ENCODE measurements around the gene TTLL8. TPM values are rescaled to one million over a fixed set of nuclear protein-coding genes. Genes with fewer than 3 reads are reported as not detected.

TTLL8 gene
- total RNA-seq, 1 donor from 2014 or later: not detected

DNA sequence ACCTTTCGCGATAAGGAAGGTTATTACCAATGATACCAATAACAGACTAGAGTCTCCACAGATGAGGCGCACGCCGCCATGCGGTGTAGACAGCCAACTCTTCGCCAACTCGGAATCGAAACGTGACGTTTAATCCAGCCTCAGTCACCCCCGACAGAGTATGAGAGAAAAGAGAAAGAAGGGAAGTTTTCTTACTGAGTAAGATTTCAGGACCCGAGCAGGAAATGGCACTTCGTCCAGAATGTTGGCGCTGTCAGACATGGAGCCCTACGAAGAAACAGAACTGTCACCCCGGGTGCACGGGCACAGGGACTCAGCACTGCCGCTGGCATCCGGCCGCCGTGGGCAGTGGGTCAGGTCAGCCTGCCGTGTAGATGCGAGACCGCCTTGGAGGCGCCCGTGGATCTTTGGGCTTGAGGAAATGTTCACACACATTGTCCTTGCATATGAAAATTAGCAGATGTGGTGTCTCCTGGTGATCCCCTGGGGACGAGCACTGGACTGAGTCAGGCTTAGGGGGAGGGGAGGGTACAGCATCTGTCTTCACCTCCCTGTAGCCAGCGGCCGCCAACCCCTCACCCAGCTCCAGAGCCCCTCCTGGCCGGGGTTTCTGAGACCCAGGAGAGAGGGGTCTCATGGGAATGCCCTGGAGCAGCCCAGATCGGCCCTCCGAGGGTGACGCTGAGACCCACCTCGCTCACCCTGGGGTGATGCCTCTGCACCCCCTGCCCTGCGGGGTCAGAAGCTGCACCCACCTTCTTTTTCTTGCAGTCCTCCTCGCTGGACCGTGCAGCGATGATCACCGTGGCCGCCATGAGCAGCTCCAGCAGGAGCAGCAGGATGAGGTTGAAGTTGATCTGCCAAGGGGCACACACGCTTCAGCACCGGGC is 18.8 kb upstream of the TTLL8 start:
- Mint-ChIP-seq H3K4me1 (no peaks in the 10 kb centered on the region), H3K27ac (no peak overlapping the region)

GRCh38 chr22:50074551-50075530 is 16.7 kb upstream of the TTLL8 start:
- intact Hi-C loops (cut with micrococcal nuclease): no loop called here
- Mint-ChIP-seq H3K27me3 (no peaks in the 10 kb centered on the region), H3K9me3 (no peaks in the 10 kb centered on the region), H3K4me1 (no peaks in the 10 kb centered on the region), H3K4me3 (no peak overlapping the region), H3K36me3 (ENCODE audit: low read depth) (no peaks in the 10 kb centered on the region), H3K27ac (no peak overlapping the region)
- no peak for DNase-seq

More for the DNA sequence above, 18.8 kb upstream of the TTLL8 start:
- H3K36me3 Mint-ChIP-seq (ENCODE audit: low read depth): no peaks in the 10 kb centered on the region
- H3K27me3 Mint-ChIP-seq: no peaks in the 10 kb centered on the region
- H3K9me3 Mint-ChIP-seq: no peaks in the 10 kb centered on the region
- H3K4me3 Mint-ChIP-seq: no peak overlapping the region
- intact Hi-C loops (cut with micrococcal nuclease): no loop called here
- DNase-seq: no peak

DNA sequence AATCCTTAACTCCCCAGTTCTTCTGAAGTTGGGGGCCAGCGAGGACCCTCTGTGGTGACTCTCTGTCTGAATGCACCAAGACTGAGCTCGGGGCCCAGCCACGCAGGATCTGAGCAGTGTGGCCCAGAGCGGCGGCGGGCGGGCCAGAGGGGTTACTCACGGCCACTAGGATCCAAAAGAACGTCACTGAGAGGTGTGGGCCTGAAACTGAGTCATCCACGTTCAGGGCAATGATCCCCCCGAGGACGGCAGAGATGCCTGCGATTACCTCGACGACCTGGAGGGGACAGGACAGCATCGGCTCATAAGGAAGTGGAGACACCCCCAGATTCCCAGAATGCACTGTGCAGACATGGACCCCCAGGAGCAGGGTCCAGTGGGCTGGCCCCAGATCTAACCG is 16.0 kb upstream of the TTLL8 start:
- H3K4me1 Mint-ChIP-seq: no peaks in the 10 kb centered on the region
- intact Hi-C loops (cut with micrococcal nuclease): no loop called here
- no peaks in the 10 kb centered on the region for H3K27me3 Mint-ChIP-seq
- no peak for DNase-seq
- H3K27ac Mint-ChIP-seq: no peak overlapping the region
- no peaks in the 10 kb centered on the region for H3K9me3 Mint-ChIP-seq
- H3K4me3 Mint-ChIP-seq: no peak overlapping the region
- H3K36me3 Mint-ChIP-seq (ENCODE audit: low read depth): no peaks in the 10 kb centered on the region

GRCh38 chr22:50072714-50073538 is 14.8 kb upstream of the TTLL8 start:
- no peaks in the 10 kb centered on the region for H3K36me3 Mint-ChIP-seq (ENCODE audit: low read depth)
- H3K27ac Mint-ChIP-seq: no peak overlapping the region
- no peak overlapping the region for H3K4me3 Mint-ChIP-seq
- H3K4me1 Mint-ChIP-seq: no peaks in the 10 kb centered on the region
- H3K9me3 Mint-ChIP-seq: no peaks in the 10 kb centered on the region
- no peak for DNase-seq
- H3K27me3 Mint-ChIP-seq: no peaks in the 10 kb centered on the region
- intact Hi-C loops (cut with micrococcal nuclease): no loop called here

- Mint-ChIP-seq H3K36me3 (ENCODE audit: low read depth) (no peaks in the 10 kb centered on the region), H3K27ac (no peak overlapping the region), H3K4me1 (no peaks in the 10 kb centered on the region), H3K27me3 (no peaks in the 10 kb centered on the region), H3K4me3 (no peak overlapping the region), H3K9me3 (no peaks in the 10 kb centered on the region)
- DNase-seq: no peak
- intact Hi-C loops (cut with micrococcal nuclease): no loop called here
Observed at GRCh38 chr22:50072167-50072555, 14.1 kb upstream of the TTLL8 start.

DNA sequence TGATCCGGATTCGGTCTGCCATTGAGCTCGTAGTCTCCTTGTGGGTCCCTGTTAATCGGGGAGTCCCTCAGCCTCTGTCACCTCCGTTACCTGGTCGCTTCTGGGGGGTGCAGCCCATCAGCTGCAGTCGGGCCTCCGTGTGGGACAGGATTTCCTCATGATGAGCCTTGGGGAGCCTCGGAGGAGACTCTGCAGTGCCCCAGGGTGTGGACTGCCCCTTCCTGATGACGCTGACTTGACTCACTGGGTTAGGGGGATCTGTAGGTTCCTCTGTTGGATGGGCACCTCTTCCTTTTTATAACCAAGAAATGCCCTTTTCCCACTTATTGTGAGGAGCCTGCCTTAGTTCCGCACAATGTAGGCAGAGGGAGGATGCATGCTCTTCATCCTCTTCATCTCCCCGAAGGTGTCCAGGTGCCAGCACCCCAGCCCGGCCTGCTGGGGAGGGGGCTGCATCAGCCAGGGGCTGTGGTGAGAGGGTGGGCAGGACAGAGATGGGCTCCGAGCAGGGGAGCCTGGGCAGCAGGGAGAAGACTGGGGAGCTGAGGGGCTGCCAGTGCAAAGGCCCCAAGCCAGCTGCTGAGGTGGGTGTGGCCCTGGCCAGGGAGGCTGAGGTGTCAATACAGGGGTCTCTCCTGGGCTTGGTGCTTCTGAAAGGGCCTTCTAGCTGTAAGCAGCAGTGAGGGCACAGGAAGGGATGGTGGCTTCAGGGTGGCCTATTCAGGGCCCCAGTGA is 13.5 kb upstream of the TTLL8 start:
- H3K27ac Mint-ChIP-seq: no peak overlapping the region
- no peaks in the 10 kb centered on the region for H3K36me3 Mint-ChIP-seq (ENCODE audit: low read depth)
- H3K27me3 Mint-ChIP-seq: no peaks in the 10 kb centered on the region
- no peak for DNase-seq
- H3K4me1 Mint-ChIP-seq: no peaks in the 10 kb centered on the region
- intact Hi-C loops (cut with micrococcal nuclease): no loop called here
- H3K9me3 Mint-ChIP-seq: no peaks in the 10 kb centered on the region
- no peak overlapping the region for H3K4me3 Mint-ChIP-seq

GRCh38 chr22:50070366-50070765 is 12.3 kb upstream of the TTLL8 start:
- no peak overlapping the region for H3K27ac Mint-ChIP-seq
- H3K27me3 Mint-ChIP-seq: no peaks in the 10 kb centered on the region
- H3K4me1 Mint-ChIP-seq: no peaks in the 10 kb centered on the region
- intact Hi-C loops (cut with micrococcal nuclease): no loop called here
- no peaks in the 10 kb centered on the region for H3K36me3 Mint-ChIP-seq (ENCODE audit: low read depth)
- DNase-seq: no peak
- H3K4me3 Mint-ChIP-seq: no peak overlapping the region
- no peaks in the 10 kb centered on the region for H3K9me3 Mint-ChIP-seq

- Mint-ChIP-seq H3K36me3 (ENCODE audit: low read depth) (no peaks in the 10 kb centered on the region), H3K4me1 (no peaks in the 10 kb centered on the region), H3K27me3 (no peaks in the 10 kb centered on the region), H3K9me3 (no peaks in the 10 kb centered on the region), H3K4me3 (no peak overlapping the region), H3K27ac (no peak overlapping the region)
- intact Hi-C loops (cut with micrococcal nuclease): no loop called here
- DNase-seq: no peak
Observed at GRCh38 chr22:50068096-50068495, 10.0 kb upstream of the TTLL8 start.

DNA sequence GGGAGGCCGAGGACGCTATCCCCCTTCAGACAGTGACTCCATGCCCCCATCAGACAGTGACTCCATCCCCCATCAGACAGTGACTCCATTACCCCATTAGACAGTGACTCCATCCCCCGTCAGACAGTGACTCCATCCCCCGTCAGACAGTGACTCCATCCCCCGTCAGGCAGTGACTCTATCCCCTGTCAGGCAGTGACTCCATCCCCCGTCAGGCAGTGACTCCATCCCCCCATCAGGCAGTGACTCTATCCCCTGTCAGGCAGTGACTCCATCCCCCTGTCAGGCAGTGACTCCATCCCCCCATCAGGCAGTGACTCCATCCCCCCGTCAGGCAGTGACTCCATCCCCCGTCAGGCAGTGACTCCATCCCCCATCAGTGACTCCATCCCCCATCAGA is 9.1 kb upstream of the TTLL8 start:
- H3K4me1 Mint-ChIP-seq: no peaks in the 10 kb centered on the region
- intact Hi-C loops (cut with micrococcal nuclease): no loop called here

GRCh38 chr22:50064453-50064852 is 6.4 kb upstream of the TTLL8 start:
- intact Hi-C loops (cut with micrococcal nuclease): no loop called here
- DNase-seq: no peak
- Mint-ChIP-seq H3K27me3 (peaks cover 5% of the 10 kb centered on the region), H3K9me3 (no peaks in the 10 kb centered on the region), H3K36me3 (ENCODE audit: low read depth) (no peaks in the 10 kb centered on the region), H3K4me1 (no peaks in the 10 kb centered on the region), H3K4me3 (no peak overlapping the region), H3K27ac (no peak overlapping the region)

More for the DNA sequence above, 9.1 kb upstream of the TTLL8 start:
- no peaks in the 10 kb centered on the region for H3K27me3 Mint-ChIP-seq
- no peaks in the 10 kb centered on the region for H3K9me3 Mint-ChIP-seq
- no peak overlapping the region for H3K27ac Mint-ChIP-seq
- DNase-seq: no peak
- H3K36me3 Mint-ChIP-seq (ENCODE audit: low read depth): no peaks in the 10 kb centered on the region
- H3K4me3 Mint-ChIP-seq: no peak overlapping the region

DNA sequence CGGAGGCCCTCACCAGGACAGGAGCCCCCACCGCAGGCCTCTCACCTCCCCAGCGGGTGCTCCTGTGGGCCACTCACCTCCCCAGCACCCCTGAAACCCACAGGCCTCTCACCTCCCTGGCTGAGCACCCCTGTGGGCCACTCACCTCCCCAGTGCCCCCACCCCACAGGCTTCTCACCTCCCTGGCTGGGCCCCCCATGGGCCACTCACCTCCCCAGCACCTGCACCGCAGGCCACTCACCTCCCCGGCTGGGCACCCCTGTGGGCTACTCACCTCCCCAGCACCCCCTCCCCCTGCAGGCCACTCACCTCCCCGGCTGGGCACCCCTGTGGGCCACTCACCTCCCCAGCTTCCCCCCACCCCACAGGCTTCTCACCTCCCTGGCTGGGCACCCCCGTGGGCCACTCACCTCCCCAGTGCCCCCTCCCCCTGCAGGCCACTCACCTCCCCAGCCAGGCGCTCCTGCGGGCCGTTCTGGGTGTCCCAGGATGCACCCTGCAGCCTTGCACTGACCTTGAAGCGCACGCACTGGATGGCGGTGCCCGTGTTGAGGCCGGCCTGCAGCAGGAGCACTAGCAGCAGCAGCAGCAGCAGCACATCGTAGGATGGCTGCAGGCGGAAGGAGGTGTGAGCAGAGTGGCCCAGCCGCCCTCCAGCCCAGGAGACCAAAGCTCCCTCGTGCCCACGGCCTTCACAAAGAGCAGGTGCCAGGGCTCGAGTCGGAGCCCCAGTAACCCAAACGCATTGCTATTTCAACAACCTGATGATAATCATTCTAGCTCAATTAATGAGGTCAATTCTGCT is 5.7 kb upstream of the TTLL8 start:
- Mint-ChIP-seq H3K9me3 (no peaks in the 10 kb centered on the region), H3K4me1 (no peaks in the 10 kb centered on the region), H3K27me3 (peaks cover 10% of the 10 kb centered on the region), H3K27ac (no peak overlapping the region), H3K4me3 (no peak overlapping the region), H3K36me3 (ENCODE audit: low read depth) (no peaks in the 10 kb centered on the region)
- no peak for DNase-seq
- intact Hi-C loops (cut with micrococcal nuclease): no loop called here

GRCh38 chr22:50062509-50063135 is 4.5 kb upstream of the TTLL8 start:
- H3K4me3 Mint-ChIP-seq: no peak overlapping the region

More at GRCh38 chr22:50062509-50063135, 4.5 kb upstream of the TTLL8 start:
- H3K27me3 Mint-ChIP-seq: peaks cover 12% of the 10 kb centered on the region
- no peaks in the 10 kb centered on the region for H3K9me3 Mint-ChIP-seq
- intact Hi-C loops (cut with micrococcal nuclease): no loop called here
- H3K4me1 Mint-ChIP-seq: no peaks in the 10 kb centered on the region
- no peaks in the 10 kb centered on the region for H3K36me3 Mint-ChIP-seq (ENCODE audit: low read depth)
- no peak overlapping the region for H3K27ac Mint-ChIP-seq
- DNase-seq: no peak

Data from activated CD4-positive, alpha-beta T cell treated with anti-CD3 and anti-CD28 coated beads, Interleukin-2, amount 10 ng/mL, durations not matched to agents 24 days and 14 days (primary cell).